Adipocyte (in vitro differentiated cells): ENCODE results near the gene C2CD4D.
"Not testable (repeated sequence)": the region's sequence is repeated elsewhere in the genome, so short reads cannot be mapped to it uniquely, and the experiment has no call there.

Experiments
- DNase-seq: peaks from one replicate; pipeline ENCODE4 v3.0.0-alpha.2; 2015; ENCODE audit warnings: low read depth
- H3K27me3 ChIP-seq: replicated peaks from 2 replicates; pipeline ENCODE4 v1.7.0; 2013; ENCODE audit warnings: mild to moderate bottlenecking, low read length, moderate library complexity; ENCODE audit not compliant: control insufficient read depth, insufficient read depth
- H3K36me3 ChIP-seq: 2 replicates; pipeline ENCODE4 v1.7.0; 2013; ENCODE audit warnings: low read length, mild to moderate bottlenecking, moderate library complexity; ENCODE audit not compliant: control insufficient read depth, insufficient read depth, severe bottlenecking
- H3K4me1 ChIP-seq: 2 replicates; pipeline ENCODE4 v1.7.0; 2013; ENCODE audit warnings: mild to moderate bottlenecking, low read length, moderate library complexity; ENCODE audit not compliant: control insufficient read depth, insufficient read depth
- H3K4me3 ChIP-seq: 2 replicates; pipeline ENCODE4 v1.7.0; 2013; ENCODE audit warnings: mild to moderate bottlenecking, low read length, moderate library complexity
- H3K9ac ChIP-seq: 2 replicates; pipeline ENCODE4 v1.7.0; 2013; ENCODE audit warnings: mild to moderate bottlenecking, low read length, moderate library complexity
- H3K9me3 ChIP-seq: 2 replicates; pipeline ENCODE4 v1.7.0; 2013; ENCODE audit warnings: mild to moderate bottlenecking, low read length, moderate library complexity; ENCODE audit not compliant: control insufficient read depth

C2CD4D gene

GRCh38 chr1:151858030-151858746 is 18.6 kb upstream of the C2CD4D start:
- Histone ChIP-seq H3K27me3 (peaks cover 8% of the 10 kb centered on the region), H3K4me3 (no peak overlapping the region), H3K36me3 (no peaks in the 10 kb centered on the region), H3K9ac (no peak overlapping the region), H3K9me3 (no peaks in the 10 kb centered on the region), H3K4me1 (peaks cover 17% of the 10 kb centered on the region)
- DNase-seq: no peak

GRCh38 chr1:151855933-151856332 is 16.3 kb upstream of the C2CD4D start:
- Histone ChIP-seq H3K4me3 (no peak overlapping the region), H3K27me3 (peaks cover 25% of the 10 kb centered on the region), H3K9ac (peak overlapping the region; percentile 68), H3K36me3 (no peaks in the 10 kb centered on the region), H3K4me1 (peaks cover 17% of the 10 kb centered on the region), H3K9me3 (no peaks in the 10 kb centered on the region)
- DNase-seq: no peak

- H3K27me3 ChIP-seq: peaks cover 25% of the 10 kb centered on the region
- peak overlapping the region; percentile 68 for H3K9ac ChIP-seq
- H3K9me3 ChIP-seq, H3K36me3 ChIP-seq, DNase-seq, H3K4me3 ChIP-seq: not testable (repeated sequence)
- peaks cover 17% of the 10 kb centered on the region for H3K4me1 ChIP-seq
Observed at GRCh38 chr1:151855516-151855915, 15.9 kb upstream of the C2CD4D start.

- DNase-seq: no peak
- H3K9ac ChIP-seq: no peak overlapping the region
- no peak overlapping the region for H3K4me3 ChIP-seq
- H3K9me3 ChIP-seq: no peaks in the 10 kb centered on the region
- peaks cover 18% of the 10 kb centered on the region for H3K4me1 ChIP-seq
- H3K36me3 ChIP-seq: no peaks in the 10 kb centered on the region
- H3K27me3 ChIP-seq: peaks cover 25% of the 10 kb centered on the region
Observed at GRCh38 chr1:151854658-151855057, 15.0 kb upstream of the C2CD4D start.

GRCh38 chr1:151853411-151853943 is 13.9 kb upstream of the C2CD4D start, which contains the start of gene THEM5:
Gene THEM5, minus strand, starts transcription at chr1:151853712. Its CDS starts 147 bp downstream, at chr1:151853565.
- DNase-seq: no peak
- Histone ChIP-seq H3K4me3 (no peak within 1 kb of the TSS), H3K27me3 (peaks cover 25% of the 10 kb centered on the region)

DNA sequence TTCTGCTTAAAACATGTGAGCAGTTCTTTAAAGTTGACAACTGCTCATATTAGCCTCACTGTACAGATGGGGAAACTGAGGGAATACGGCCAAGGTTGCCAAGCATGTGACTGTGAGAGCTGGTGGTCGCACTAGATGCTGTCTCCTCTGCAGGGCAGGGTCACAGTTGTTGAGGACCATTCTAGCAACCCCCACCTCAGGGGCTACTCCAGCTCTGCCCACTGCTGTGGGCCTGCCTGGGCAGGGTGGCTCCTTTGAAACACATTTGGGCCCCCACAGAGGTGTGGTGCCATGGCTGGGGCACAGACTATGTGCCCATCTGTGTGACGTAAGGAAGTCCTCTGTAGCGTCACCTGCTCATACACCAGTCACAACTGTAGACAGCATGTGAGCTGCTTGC is 13.1 kb upstream of the C2CD4D start:
- Histone ChIP-seq H3K9ac (no peak overlapping the region), H3K4me1 (peaks cover 26% of the 10 kb centered on the region), H3K27me3 (peaks cover 25% of the 10 kb centered on the region), H3K4me3 (no peak overlapping the region), H3K36me3 (no peaks in the 10 kb centered on the region), H3K9me3 (no peaks in the 10 kb centered on the region)
- DNase-seq: no peak

More at GRCh38 chr1:151853411-151853943, 13.9 kb upstream of the C2CD4D start, which contains the start of gene THEM5:
- H3K4me1 ChIP-seq: peaks cover 30% of the 10 kb centered on the region
- no peak within 1 kb of the TSS for H3K9ac ChIP-seq
- no peaks in the 10 kb centered on the region for H3K9me3 ChIP-seq
- H3K36me3 ChIP-seq: no peaks in the 10 kb centered on the region

GRCh38 chr1:151851886-151852285 is 12.3 kb upstream of the C2CD4D start:
- Histone ChIP-seq H3K4me1 (peaks cover 26% of the 10 kb centered on the region), H3K4me3 (no peak overlapping the region), H3K9me3 (no peaks in the 10 kb centered on the region), H3K27me3 (peaks cover 25% of the 10 kb centered on the region), H3K9ac (no peak overlapping the region), H3K36me3 (no peaks in the 10 kb centered on the region)
- DNase-seq: no peak

DNA sequence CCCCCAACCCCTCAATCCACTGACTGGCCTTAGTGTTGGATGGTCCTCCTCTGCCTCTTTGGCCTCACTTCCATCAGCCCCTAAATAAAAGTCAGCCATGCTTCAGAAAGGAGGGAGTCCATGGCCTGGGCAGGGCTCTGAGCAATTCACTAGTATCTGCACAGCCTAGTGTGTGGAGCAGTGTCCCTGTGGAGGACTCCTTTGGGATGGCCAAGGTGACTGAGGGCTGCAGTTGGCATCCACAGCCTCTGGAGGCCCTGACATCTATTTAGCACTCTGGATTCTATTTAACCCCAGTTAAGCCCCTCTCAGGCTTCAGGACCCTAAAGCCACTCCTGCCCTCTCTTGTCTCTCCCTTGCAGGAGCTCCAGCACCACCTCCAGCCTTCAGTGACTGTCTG is 10.3 kb upstream of the C2CD4D start:
- Histone ChIP-seq H3K4me3 (no peak overlapping the region), H3K4me1 (peaks cover 20% of the 10 kb centered on the region), H3K36me3 (no peaks in the 10 kb centered on the region), H3K9ac (no peak overlapping the region), H3K27me3 (peaks cover 25% of the 10 kb centered on the region), H3K9me3 (no peaks in the 10 kb centered on the region)
- DNase-seq: no peak

- no peak overlapping the region for H3K9ac ChIP-seq
- no peak for DNase-seq
- peaks cover 20% of the 10 kb centered on the region for H3K4me1 ChIP-seq
- no peaks in the 10 kb centered on the region for H3K9me3 ChIP-seq
- H3K27me3 ChIP-seq: peaks cover 25% of the 10 kb centered on the region
- no peaks in the 10 kb centered on the region for H3K36me3 ChIP-seq
- H3K4me3 ChIP-seq: no peak overlapping the region
Observed at GRCh38 chr1:151849126-151849525, 9.5 kb upstream of the C2CD4D start.

DNA sequence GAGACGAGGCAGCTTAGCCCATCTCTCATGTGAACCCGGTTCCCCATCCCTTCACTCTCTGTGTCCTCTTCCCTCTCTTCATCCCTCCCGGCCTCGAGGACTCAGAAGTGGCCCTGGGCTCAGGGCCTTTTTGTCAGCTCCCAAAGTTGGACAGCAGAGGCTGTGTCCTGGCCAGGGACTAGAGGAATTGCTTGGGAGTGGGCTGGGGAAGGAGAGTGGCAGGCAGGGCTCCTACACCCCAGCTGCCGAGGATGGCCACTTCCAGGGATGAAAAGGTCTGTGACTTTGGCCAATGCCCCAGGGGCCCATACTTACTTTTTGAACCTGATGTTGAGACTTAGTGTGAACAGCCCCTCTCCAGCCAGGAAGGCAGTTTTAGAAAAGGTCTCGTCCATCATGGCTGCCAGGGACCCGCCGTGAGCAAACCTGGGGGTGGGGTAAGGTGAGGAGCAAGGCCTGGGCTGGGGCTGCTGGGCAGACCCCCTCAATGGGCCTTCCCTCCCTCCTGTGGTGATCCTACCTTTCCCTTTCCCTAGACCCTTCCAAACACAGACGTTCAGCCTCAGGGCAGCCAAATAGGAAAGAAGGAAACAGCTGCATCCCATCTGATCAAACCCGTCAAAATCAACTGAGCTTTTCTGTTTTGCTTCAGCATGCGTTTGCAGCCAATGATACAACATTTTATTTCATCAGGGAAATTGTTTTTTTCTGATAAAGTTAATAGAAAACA is 8.4 kb upstream of the C2CD4D start:
- Histone ChIP-seq H3K4me3 (no peak overlapping the region), H3K27me3 (peaks cover 20% of the 10 kb centered on the region), H3K36me3 (no peaks in the 10 kb centered on the region), H3K9me3 (no peaks in the 10 kb centered on the region), H3K9ac (no peak overlapping the region), H3K4me1 (peaks cover 20% of the 10 kb centered on the region)
- no peak for DNase-seq

DNA sequence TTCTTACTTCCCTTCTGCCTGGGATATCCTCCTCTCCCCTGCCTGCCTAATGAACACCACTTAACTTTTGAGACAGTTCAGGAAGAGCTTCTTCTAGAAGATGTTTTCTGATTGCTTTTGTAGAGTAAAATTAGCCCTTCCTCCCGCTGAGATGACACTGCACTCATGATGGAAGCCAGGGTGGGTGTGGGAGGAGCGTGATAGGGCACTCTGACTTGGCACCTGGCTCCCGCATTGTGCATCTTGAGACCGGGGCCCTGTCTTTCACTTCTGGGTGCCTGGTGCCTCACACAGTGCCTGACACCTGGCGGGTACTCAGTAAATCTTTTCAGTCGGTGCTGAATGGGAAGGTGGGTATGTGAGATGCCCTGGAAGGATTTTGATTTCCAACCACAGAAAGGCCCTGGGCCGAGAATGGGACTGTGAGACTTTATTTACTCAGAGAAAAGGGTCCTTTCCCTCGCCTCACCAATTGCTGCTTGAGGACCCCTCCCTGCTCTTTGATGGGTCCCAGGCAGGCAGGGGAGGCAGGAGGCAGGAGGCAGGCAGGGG is 7.1 kb upstream of the C2CD4D start:
- Histone ChIP-seq H3K4me3 (no peak overlapping the region), H3K9ac (no peak overlapping the region), H3K36me3 (no peaks in the 10 kb centered on the region), H3K27me3 (peaks cover 7% of the 10 kb centered on the region), H3K4me1 (peaks cover 20% of the 10 kb centered on the region), H3K9me3 (no peaks in the 10 kb centered on the region)
- no peak for DNase-seq
